Effector memory CD8-positive, alpha-beta T cell (primary cell): Measurements from ENCODE around the gene SLC9A4.

Experiments used
- ATAC-seq: fragments of 150-1000 bp; cut with Tn5 transposase; replicated peaks from 2 replicates; pipeline ENCODE4 v1.10.0; 2021; ENCODE audit warnings: mild to moderate bottlenecking, moderate library complexity
- DNase-seq, 3 experiments: peaks; one replicate each; pipeline ENCODE4 v3.0.0; 2021
- H3K27ac Mint-ChIP-seq, 2 donors: one replicate each; pipeline ENCODE4 v1.8.0; 2022; ENCODE audit warnings: mild to moderate bottlenecking in 2 of 2, mixed read lengths in 2 of 2, moderate library complexity in 2 of 2
- H3K27me3 Mint-ChIP-seq, 2 donors: one replicate each; pipeline ENCODE4 v1.8.0; 2022; ENCODE audit warnings: mixed read lengths in 2 of 2
- H3K36me3 Mint-ChIP-seq: one replicate; pipeline ENCODE4 v1.8.0; 2022; ENCODE audit warnings: mild to moderate bottlenecking, moderate library complexity, mixed read lengths; ENCODE audit not compliant: insufficient read depth
- H3K4me1 Mint-ChIP-seq, 2 donors: one replicate each; pipeline ENCODE4 v1.8.0; 2022; ENCODE audit warnings: low read depth in 2 of 2, mixed read lengths in 2 of 2
- H3K4me3 Mint-ChIP-seq, 2 donors: one replicate each; pipeline ENCODE4 v1.8.0; 2022; ENCODE audit warnings: mild to moderate bottlenecking in 2 of 2, mixed read lengths in 2 of 2, moderate library complexity in 2 of 2
- H3K9me3 Mint-ChIP-seq, 2 donors: one replicate each; pipeline ENCODE4 v1.8.0; 2022; ENCODE audit warnings: mixed read lengths in 2 of 2

SLC9A4 gene

GRCh38 chr2:102494570-102494969, 21.5 kb downstream of the SLC9A4 start:
- H3K4me1 Mint-ChIP-seq, result peaks cover 4 to 5% of the 10 kb centered on the region in 2 donors
- H3K9me3 Mint-ChIP-seq, result peaks cover 0 to 2% of the 10 kb centered on the region in 2 donors
- H3K36me3 Mint-ChIP-seq, result no peaks in the 10 kb centered on the region
- ATAC-seq, result no peak
- H3K4me3 Mint-ChIP-seq, result no peak overlapping the region
- no peak overlapping the region for H3K27ac Mint-ChIP-seq
- peaks cover 0 to 36% of the 10 kb centered on the region in 2 donors for H3K27me3 Mint-ChIP-seq
- DNase-seq, result no peak

- no peaks in the 10 kb centered on the region for H3K4me1 Mint-ChIP-seq
- H3K9me3 Mint-ChIP-seq, result no peaks in the 10 kb centered on the region
- ATAC-seq (no peak), DNase-seq (no peak)
- no peaks in the 10 kb centered on the region for H3K36me3 Mint-ChIP-seq
- H3K27me3 Mint-ChIP-seq, result peaks cover 13 to 37% of the 10 kb centered on the region in 2 donors
- H3K27ac Mint-ChIP-seq, result no peak overlapping the region
- no peak overlapping the region for H3K4me3 Mint-ChIP-seq
These were observed 25.4 kb downstream of the SLC9A4 start for GRCh38 chr2:102498414-102498813.

GRCh38 chr2:102499558-102499957, 26.5 kb downstream of the SLC9A4 start:
- peaks cover 13 to 37% of the 10 kb centered on the region in 2 donors for H3K27me3 Mint-ChIP-seq
- no peaks in the 10 kb centered on the region for H3K36me3 Mint-ChIP-seq
- ATAC-seq, result no peak
- H3K9me3 Mint-ChIP-seq, result no peaks in the 10 kb centered on the region
- no peak for DNase-seq
- H3K27ac Mint-ChIP-seq, result no peak overlapping the region
- H3K4me1 Mint-ChIP-seq, result no peaks in the 10 kb centered on the region
- H3K4me3 Mint-ChIP-seq, result no peak overlapping the region

- Mint-ChIP-seq H3K27ac (no peak overlapping the region), H3K36me3 (no peaks in the 10 kb centered on the region), H3K9me3 (no peaks in the 10 kb centered on the region), H3K4me3 (no peak overlapping the region), H3K4me1 (no peaks in the 10 kb centered on the region), H3K27me3 (peaks cover 20 to 26% of the 10 kb centered on the region in 2 donors)
- DNase-seq (no peak), ATAC-seq (no peak)
These were observed 29.6 kb downstream of the SLC9A4 start for GRCh38 chr2:102502576-102502975.

- ATAC-seq, result no peak
- Mint-ChIP-seq H3K9me3 (no peaks in the 10 kb centered on the region), H3K36me3 (no peaks in the 10 kb centered on the region)
These were observed 31.8 kb downstream of the SLC9A4 start for GRCh38 chr2:102504833-102505232.

GRCh38 chr2:102505290-102505689, 32.3 kb downstream of the SLC9A4 start:
- Mint-ChIP-seq H3K27ac (no peak overlapping the region), H3K9me3 (no peaks in the 10 kb centered on the region), H3K27me3 (peaks cover 21 to 48% of the 10 kb centered on the region in 2 donors), H3K4me3 (no peak overlapping the region), H3K4me1 (peaks cover 0 to 4% of the 10 kb centered on the region in 2 donors), H3K36me3 (no peaks in the 10 kb centered on the region)
- DNase-seq, result no peak
- ATAC-seq, result no peak

More at GRCh38 chr2:102504833-102505232, 31.8 kb downstream of the SLC9A4 start:
- Mint-ChIP-seq H3K27ac (no peak overlapping the region), H3K4me3 (no peak overlapping the region), H3K27me3 (peaks cover 21 to 46% of the 10 kb centered on the region in 2 donors), H3K4me1 (peaks cover 0 to 4% of the 10 kb centered on the region in 2 donors)
- no peak for DNase-seq

GRCh38 chr2:102506743-102507142, 33.7 kb downstream of the SLC9A4 start:
- Mint-ChIP-seq H3K4me1 (peaks cover 0 to 4% of the 10 kb centered on the region in 2 donors), H3K9me3 (no peaks in the 10 kb centered on the region), H3K27ac (no peak overlapping the region), H3K27me3 (peaks cover 17 to 40% of the 10 kb centered on the region in 2 donors), H3K36me3 (no peaks in the 10 kb centered on the region), H3K4me3 (no peak overlapping the region)
- DNase-seq, result no peak
- ATAC-seq, result no peak

GRCh38 chr2:102508863-102509262, 35.8 kb downstream of the SLC9A4 start:
- ATAC-seq (no peak), DNase-seq (no peak)
- H3K4me3 Mint-ChIP-seq, result no peak overlapping the region
- H3K27ac Mint-ChIP-seq, result no peak overlapping the region
- H3K36me3 Mint-ChIP-seq, result no peaks in the 10 kb centered on the region
- H3K9me3 Mint-ChIP-seq, result no peaks in the 10 kb centered on the region
- peaks cover 0 to 4% of the 10 kb centered on the region in 2 donors for H3K4me1 Mint-ChIP-seq
- H3K27me3 Mint-ChIP-seq, result peaks cover 27 to 51% of the 10 kb centered on the region in 2 donors

- ATAC-seq, result no peak
- no peaks in the 10 kb centered on the region for H3K36me3 Mint-ChIP-seq
- peaks cover 27 to 51% of the 10 kb centered on the region in 2 donors for H3K27me3 Mint-ChIP-seq
- H3K4me1 Mint-ChIP-seq, result peaks cover 0 to 4% of the 10 kb centered on the region in 2 donors
- H3K4me3 Mint-ChIP-seq, result no peak overlapping the region
- no peak overlapping the region for H3K27ac Mint-ChIP-seq
- H3K9me3 Mint-ChIP-seq, result no peaks in the 10 kb centered on the region
- no peak for DNase-seq
These were observed 36.7 kb downstream of the SLC9A4 start for GRCh38 chr2:102509749-102510148.

- peaks cover 0 to 4% of the 10 kb centered on the region in 2 donors for H3K4me1 Mint-ChIP-seq
- ATAC-seq, result no peak
- H3K36me3 Mint-ChIP-seq, result no peaks in the 10 kb centered on the region
These were observed 38.0 kb downstream of the SLC9A4 start for GRCh38 chr2:102510791-102511575.

GRCh38 chr2:102512161-102512560, 39.1 kb downstream of the SLC9A4 start:
- DNase-seq, result no peak
- Mint-ChIP-seq H3K36me3 (no peaks in the 10 kb centered on the region), H3K27me3 (peaks cover 30 to 39% of the 10 kb centered on the region in 2 donors), H3K4me1 (peaks cover 0 to 4% of the 10 kb centered on the region in 2 donors), H3K9me3 (no peaks in the 10 kb centered on the region), H3K27ac (no peak overlapping the region), H3K4me3 (no peak overlapping the region)
- ATAC-seq, result no peak

More at GRCh38 chr2:102510791-102511575, 38.0 kb downstream of the SLC9A4 start:
- no peak overlapping the region for H3K4me3 Mint-ChIP-seq
- no peaks in the 10 kb centered on the region for H3K9me3 Mint-ChIP-seq
- peaks cover 27 to 51% of the 10 kb centered on the region in 2 donors for H3K27me3 Mint-ChIP-seq
- DNase-seq, result no peak
- H3K27ac Mint-ChIP-seq, result no peak overlapping the region

- peaks cover 0 to 4% of the 10 kb centered on the region in 2 donors for H3K4me1 Mint-ChIP-seq
- DNase-seq, result no peak
- no peaks in the 10 kb centered on the region for H3K36me3 Mint-ChIP-seq
- H3K27ac Mint-ChIP-seq, result no peak overlapping the region
- ATAC-seq, result no peak
- peaks cover 31 to 34% of the 10 kb centered on the region in 2 donors for H3K27me3 Mint-ChIP-seq
- H3K4me3 Mint-ChIP-seq, result no peak overlapping the region
- no peaks in the 10 kb centered on the region for H3K9me3 Mint-ChIP-seq
These were observed 40.4 kb downstream of the SLC9A4 start for GRCh38 chr2:102513355-102513939.

GRCh38 chr2:102514061-102514785, 41.2 kb downstream of the SLC9A4 start:
- Mint-ChIP-seq H3K9me3 (no peaks in the 10 kb centered on the region), H3K4me1 (peaks cover 0 to 4% of the 10 kb centered on the region in 2 donors)
- no peak for ATAC-seq

More at GRCh38 chr2:102514061-102514785, 41.2 kb downstream of the SLC9A4 start:
- Mint-ChIP-seq H3K4me3 (no peak overlapping the region), H3K27me3 (peaks cover 24 to 27% of the 10 kb centered on the region in 2 donors), H3K27ac (no peak overlapping the region), H3K36me3 (no peaks in the 10 kb centered on the region)
- no peak for DNase-seq
